Activated CD4-positive, alpha-beta T cell treated with anti-CD3 and anti-CD28 coated beads, Interleukin-2, Interleukin-6, amounts not matched to agents 100 ng/mL and 50 ng/mL, durations not matched to agents 16 hours and 8 hours (primary cell): ENCODE data around the gene CHN1.

Experiments
- DNase-seq: peaks from one replicate; pipeline ENCODE4 v3.0.0-alpha.2; 2020

Gene CHN1

DNA sequence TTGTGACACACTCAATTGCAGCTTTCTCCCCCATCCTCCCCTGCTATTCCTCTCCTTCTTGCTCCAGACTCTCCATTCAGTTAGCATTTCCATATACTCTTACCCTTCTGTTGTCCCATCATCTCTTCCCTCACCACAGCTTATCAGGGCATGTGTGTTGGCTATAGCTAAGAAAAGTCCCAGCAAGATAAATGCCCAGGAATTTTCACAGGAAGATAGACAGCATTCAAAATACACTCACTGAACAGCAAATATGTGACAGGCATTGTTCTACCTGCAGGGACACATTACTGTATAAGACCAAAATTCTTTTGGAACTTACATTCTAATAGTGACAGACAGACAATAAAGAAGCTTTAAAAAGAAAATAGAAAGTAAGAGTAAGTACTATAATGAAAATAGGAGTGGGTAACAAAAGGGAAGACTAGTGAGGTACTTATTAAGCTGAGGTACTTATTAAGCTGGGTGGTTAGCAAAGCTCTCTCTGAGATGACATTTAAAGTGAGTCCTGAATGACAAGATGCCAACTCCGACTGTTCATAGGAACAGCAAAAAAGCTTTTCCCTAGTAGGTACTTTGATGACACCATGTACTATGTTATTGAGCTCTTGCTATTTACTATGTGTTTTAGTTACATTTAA, 86.2 kb downstream of the CHN1 start:
- no peak for DNase-seq

DNA sequence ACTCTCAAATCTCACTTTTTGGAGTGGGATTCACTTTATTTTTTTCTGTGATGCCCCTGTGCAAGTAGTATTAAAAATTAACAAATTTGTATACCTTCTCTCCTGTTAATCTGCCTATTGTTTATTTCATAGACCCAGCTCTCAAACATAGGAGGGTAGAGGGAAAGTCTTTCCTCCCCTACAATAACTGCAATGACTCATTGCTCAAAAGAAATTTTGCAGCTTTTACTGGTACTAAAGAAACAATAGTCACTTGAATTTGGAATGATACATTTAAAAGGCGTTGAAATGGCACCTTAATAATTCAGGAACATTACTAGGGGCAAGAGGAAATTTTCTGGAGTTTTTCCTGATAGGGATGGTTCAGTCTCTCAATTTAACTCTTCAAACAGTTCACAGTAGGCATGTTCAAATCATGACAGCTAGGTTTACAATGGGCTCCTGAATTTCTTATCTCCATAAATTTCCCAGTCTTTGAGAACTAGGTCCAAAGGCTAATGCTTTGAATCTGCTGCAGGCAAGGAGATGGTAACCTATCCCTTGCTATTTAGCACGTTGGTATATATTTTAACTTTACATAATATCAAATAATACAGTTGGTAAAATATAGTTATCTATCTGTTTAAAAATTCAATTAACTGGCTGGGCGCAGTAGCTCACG, 88.8 kb downstream of the CHN1 start:
- no peak for DNase-seq

DNA sequence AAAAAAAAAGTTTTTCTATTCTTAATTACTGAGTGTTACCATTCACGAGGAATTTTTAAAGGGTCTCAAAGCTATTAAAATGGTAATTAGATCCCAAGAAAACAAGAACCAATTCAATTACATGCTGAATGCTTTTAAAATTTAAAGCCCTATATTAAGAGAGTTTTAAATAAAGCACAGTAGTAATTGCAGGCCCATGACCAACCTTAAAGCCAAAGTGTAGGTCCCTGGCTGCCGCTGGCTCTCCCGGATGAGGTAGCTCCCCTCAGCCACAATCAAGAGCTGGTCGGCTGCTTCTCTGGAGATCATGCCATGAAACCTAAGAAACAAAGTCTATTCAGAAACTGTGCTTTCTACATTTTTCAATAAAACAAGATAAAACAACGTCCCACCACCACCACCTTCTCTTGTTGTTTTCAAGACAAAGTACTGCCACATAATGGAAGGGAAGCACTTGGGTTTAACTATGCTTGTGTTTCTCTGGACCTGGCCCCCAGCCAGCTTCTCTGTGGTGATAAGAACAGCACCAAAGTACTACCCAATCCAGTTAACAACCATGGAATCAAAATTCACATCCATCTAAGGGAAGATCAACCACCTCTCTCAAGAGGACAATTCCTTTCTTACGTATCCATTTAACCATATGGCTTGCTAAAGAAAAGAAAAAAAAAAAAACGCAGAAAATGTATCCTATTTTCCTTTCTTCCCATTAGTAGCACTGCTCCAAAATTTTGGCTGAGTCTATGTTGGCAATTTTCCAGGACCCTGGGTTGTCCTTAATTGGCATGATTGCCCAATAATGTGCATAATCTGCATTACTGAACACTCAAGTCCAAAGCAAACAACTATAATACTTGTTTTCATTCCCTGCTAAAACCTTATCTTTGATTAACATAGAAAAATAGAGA, 90.1 kb downstream of the CHN1 start:
- no peak for DNase-seq

DNA sequence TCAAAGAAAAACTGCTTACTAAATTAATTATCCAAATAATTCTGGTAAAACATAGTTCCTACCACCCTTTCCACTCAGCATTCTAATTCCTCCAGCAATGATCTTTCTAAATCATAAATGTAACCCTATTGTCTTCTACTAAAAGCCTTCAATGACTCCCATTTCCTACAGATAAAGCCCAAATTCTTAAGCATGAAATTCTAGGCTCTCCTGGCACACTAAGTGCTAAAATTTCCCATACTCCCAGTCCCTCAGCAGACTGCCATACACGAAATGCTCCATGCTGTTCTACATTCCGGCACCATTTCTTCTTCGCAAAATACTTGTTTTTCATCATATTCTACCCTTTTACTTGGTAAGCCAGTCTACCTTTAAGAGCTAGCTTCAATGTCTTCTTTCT, 96.9 kb downstream of the CHN1 start:
- no peak for DNase-seq

DNA sequence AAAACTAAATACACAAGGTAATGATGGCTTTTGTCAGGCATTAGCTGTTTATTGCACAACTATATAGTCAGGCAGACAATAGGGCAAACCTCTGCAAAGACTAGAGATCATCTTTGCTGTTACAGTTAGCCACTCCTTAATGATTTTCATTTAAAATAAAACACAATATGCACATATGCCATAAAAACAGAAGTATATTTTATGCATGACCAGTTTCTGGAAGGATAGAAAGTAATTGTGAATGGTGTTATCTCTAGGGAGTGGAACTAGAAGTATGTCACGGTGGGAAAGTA, 102.0 kb downstream of the CHN1 start:
- DNase-seq = no peak

DNA sequence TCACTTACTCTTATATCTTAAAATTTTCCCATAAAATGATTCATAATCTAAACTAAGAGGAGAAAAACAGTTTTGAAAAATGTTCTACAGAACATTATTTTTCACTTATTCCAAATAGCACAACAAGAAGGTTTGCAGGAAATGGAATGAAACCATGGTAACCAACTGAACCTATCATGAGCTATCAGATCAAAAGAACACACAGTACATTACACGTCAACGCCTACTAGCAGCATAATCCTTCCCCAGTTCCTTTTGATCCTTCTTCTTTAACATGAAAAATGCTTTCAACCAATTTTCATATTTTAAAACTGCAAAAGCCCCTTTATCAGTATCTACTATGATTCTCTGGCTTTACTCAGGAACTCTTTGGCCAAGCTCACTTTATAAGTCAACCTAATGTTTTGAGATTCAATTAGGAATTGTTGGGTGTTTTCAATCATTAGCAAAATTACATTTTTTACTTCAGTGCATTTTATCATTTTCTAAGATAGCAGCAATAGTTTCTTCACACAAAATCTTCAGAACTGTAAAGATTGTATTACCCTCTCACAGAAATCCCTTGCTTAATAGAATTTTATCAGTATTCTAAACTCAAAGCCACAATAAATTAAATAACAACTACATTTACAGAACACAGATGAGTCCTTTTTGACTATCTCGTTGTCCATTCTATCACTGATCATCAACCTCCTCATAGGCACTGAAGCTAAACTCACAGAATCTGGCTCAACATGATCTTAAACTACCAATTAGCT, 102.5 kb downstream of the CHN1 start:
- DNase-seq = no peak

DNA sequence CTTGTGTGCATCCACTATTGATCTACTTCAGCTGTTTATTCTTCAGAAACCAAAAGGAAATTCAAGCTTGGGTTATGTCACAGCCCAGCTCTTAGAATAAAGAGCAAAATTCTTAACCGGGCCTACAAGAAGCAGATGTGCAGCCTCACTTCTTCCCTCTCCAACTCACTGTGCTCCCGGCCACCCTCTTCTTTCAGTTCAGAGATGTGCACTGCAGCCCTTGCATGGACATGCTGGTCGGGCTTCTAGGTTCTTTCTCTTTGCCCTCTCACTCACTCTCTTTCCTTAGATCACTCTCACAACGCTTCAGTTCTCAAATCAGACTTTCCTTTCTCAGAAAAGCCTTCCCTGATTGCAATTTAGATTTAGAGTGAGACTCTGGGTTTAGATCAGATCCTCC, 104.1 kb downstream of the CHN1 start:
- DNase-seq = peak; percentile 31

DNA sequence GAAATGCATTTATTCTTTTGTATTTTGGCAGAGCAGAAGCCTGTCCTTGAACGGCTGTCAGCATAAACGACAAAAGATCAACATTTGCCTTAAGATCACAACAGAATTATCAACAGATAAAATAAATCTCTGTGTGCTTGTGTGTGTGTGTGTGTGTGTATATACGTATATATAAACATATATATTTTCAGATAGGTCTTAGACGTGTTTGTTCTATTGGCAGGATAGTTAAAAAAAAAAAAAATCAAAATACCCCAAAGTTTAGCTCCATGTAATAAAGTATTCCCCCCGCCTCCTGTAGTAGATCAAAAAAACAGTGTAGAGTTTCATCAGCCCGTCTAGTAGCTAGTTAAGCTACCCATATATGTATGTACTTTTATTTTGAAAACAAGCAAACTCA, 107.9 kb downstream of the CHN1 start:
- DNase-seq = no peak

DNA sequence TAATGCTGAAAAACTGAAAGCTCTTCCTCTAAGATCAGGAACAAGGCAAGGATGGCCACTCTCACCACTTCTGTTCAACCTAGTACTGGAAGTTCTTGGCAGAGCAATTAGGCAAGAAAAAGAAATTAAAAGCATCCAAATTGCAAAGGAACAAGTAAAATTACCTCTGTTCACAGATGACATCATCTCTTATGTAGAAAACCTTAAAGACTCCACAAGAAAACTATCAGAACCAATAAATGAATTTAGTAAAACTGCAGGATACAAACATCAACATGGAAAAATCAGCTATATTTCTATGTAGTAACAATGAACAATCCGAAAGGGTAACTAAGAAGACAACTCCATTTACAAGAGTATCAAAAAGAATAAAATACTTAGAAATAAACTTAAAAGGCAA, 112.2 kb downstream of the CHN1 start:
- DNase-seq = no peak

DNA sequence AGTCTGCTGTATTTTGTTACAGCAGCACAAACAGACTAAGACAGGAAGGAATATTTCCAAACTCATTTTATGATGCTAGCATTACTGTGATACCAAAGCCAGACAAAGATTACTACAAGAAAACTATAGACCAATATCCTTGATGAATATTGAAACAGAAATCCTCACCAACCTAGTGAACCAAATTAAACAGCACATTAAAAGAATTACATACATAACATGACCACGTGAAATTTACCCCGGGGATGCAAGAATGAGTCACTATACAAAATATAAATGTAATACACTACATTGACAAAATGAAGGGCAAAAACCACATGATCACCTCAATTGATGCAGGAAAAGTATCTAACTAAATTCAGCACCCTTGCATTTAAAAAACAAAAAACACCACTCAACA, 112.6 kb downstream of the CHN1 start:
- DNase-seq = no peak

DNA sequence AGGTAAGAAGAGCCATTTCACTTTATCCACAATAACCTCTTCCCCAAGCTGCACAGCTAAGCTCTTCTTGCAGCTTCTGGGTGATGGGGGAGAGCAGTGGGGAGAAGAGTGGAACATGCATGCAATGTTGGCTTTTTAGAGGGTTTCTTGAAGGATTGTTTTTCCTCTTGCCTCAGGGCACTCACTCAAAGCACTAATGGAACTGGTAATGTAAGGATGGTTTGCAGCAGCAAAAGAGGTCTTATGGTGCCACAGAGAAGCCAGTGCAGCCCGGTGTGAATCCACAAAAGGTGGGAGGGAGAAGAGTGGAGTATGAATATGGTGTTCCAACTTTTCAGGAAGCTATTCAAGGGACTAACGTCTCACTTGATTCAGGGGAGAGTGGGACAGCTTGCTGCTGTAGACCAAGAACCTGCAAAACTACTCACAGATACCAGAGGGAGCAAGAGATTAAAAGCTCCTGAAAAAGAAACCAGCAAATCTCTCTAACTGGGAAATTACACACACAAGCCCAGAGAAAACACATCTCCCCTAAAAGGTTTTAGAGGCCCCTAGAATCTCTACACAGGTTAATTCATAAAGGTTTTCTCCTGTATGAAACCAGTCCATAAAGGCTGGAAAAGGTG, 116.4 kb downstream of the CHN1 start:
- DNase-seq = no peak

DNA sequence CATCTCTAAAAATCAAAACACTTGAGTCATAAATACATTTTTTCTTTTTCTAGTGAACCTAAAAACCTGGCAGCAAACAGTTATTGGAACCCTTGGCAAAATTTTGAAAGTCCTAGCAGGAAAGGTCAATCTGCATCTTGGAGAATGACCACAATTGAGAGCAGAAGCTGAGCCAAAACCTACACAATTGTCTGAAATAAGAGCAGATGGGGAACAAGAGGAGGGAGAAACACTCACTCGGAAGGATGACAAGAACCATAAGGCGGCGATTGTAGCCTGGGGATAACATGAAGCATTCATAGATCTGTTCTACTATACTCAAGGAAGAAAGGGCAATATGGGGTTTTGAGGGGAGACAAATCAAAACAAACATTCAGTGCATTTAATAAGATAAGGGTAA, 117.0 kb downstream of the CHN1 start:
- DNase-seq = no peak

DNA sequence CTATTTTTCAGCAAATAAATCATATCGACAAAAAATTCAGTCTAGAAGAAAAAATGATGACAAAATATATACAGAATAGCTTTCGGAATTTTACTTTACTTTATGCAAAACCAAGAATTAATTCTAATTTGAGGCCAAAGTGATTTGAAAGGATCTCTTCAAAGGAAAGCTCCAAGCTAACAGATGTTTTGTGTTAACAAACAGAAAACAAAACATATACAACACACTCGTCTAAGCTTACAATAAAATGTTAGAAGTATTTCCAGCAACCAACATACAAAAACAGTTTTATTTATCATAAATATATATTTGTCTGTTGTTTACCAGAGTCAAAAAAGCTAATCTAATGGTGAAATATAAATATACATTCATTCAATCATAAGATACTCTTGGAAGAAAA, 122.8 kb downstream of the CHN1 start:
- no peak for DNase-seq

DNA sequence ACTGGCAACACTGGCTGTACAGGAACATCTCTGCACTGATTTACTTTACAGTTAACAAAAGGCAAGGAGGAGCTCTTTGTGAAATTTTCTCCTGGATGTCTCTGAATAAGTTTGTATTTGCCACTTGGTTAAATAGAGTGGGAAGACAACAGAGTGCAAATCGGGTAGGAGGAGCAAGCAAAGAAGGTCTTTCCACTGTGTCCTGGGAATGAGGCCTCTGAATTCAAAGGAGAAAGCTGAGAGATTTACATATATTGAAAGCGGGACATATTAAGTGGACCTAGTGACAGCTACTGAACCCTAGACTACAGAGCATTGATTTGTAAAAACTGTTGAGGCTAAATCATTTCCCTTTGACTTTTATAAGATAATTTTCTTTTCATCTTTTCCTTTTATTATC, 123.5 kb downstream of the CHN1 start:
- DNase-seq = no peak

DNA sequence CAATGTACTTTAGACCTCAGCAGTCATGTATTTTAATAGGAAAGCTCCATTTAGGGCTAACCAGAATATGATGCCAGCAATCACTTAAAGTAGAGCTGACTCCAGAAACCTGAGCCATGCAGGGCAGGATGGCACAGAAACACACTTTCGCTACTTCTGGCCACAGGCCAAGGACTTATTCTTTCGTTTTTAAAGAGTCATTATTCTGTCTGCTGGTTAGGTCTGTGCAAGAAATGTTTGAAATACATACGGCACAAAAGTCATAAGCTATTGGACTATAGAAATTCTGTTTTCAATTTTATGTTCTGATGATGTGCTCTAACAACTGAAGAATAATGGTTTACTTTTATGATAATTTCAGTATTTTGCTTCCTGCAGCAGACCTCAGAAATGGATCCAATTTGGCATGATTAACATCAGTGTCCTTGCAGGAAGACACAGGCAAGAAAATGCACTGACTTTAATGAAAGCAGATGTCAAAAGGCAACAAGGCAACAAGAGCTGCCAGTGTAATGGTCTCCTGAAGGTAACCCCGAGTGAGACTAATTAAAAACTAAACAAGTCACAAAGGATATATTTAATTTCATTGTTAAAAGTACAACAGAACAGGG, 126.5 kb downstream of the CHN1 start:
- DNase-seq = no peak

DNA sequence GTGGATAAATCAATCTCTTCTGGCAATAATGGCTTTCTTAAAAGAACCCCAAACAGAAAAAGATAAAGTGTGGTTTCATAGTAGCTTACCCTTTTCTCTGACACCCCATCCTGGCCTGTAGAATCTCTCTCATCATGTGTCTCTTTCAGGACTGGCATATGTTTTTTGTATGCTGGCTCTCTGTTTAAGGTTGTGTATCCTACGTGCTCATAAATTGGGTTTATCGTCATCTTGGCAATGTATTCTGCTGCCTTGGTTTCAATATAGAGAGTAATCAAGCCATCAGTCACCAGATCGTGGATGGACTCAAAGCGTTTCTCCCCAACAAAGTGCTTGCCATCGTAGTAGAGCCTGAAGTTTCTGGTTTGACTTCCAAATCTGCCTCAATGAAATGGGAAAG, 127.4 kb downstream of the CHN1 start:
- no peak for DNase-seq

DNA sequence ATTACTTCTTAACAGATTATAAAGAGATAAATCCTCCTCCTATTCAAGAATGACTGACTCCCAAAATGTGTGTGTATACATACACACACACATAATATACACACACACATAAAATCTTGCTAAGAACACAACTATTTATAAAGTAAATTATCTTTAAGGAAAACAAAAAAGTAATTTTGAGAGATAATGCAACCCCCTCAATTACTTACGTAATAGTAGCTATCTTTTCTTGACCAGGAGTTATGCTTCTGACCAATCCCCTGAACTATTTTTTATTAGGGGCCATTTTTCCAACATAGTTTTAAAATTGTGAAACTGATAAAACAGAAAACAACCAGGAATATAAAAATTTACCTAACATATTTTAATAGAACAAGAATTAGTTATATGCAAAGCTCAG, 127.9 kb downstream of the CHN1 start:
- DNase-seq = no peak

DNA sequence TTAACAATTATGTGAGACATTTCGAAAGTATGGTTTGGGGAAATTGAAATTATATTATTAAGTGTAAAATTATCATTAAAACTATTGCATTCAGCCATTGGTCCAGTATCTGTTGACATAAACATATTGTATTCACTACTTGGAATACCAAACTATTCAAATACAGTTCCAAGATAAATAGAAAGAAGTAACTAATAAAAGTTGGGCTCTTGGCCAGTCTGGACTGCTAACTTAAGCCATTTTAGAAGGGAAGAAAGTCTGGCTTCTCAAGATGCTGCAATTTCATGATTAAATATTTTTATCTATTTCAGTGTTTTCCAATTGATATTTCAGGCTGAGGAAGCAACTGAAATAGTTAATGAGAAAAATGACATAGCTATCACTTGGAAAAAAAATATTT, 131.1 kb downstream of the CHN1 start:
- DNase-seq = no peak

DNA sequence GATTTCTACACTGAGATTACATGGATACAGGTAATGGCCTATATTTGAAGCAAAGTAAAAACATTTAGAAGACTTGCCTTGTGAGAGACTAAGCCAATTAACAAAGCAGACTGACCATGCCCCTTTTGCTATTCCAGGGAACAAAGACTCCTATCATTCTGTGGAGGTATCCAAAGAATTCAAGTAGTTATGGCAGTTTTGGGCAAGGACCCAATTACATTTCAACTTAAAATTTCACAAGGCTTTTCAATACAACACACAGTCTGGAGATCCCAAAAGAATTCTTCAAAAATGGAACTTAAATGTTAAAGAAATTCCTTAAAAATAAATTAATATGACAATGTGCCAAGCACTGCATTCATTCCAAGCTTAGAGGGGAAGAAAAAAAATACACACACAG, 131.7 kb downstream of the CHN1 start:
- no peak for DNase-seq

DNA sequence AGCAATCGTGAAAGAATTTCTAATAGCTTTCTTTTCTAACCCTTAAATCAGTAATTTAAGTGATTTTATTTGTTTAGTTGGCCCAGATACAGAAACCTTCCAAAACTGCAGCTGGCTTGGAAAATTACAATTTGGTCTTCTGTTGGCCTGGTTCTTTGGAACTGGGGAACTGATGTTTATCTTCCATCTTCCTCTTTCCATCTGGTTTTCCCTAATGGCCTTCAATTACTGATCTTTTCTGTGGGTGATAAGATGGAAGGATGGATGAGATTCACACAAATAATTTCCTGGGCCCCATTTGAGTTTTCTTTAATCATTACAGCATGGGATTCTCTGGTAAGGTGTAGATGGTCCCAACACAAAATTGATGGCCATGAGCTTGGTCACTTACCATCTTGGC, 134.4 kb downstream of the CHN1 start:
- no peak for DNase-seq

DNA sequence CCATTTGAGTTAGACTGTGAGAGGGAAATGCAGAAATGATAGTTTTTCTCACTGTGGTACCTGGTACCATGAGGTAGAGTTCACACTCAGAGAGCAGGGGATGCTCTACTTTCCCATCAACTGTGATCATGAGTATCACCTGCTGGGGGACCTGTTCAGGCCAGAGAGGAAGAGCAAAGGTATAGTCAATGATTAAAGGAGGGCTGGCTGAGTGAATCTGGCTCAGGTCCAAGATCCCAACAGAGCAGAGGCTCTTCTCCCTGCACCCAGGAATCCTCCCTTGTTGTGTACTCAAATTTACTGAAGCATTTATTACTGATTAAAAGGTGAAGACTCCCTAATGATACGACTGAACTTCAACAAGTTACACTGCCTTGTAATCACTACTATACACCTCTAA, 136.3 kb downstream of the CHN1 start:
- no peak for DNase-seq

DNA sequence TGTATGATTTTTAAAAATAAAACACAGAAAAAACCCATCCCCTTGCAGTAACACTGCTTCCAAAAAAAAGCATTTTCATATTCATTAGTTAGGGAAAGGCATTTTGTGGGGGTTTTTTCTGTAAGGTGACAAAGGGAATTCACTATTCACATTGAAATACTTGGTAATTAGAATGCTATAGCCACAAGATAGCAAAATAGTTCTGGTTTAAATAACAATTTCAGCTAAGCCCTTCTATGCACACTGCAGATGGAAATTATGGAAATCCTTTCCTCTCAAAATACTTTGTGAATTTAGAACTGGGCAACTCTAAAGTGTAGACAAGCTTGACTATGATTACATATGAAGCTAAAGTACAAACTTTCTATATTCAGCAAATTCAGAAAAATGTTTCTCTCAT, 138.8 kb downstream of the CHN1 start:
- no peak for DNase-seq

DNA sequence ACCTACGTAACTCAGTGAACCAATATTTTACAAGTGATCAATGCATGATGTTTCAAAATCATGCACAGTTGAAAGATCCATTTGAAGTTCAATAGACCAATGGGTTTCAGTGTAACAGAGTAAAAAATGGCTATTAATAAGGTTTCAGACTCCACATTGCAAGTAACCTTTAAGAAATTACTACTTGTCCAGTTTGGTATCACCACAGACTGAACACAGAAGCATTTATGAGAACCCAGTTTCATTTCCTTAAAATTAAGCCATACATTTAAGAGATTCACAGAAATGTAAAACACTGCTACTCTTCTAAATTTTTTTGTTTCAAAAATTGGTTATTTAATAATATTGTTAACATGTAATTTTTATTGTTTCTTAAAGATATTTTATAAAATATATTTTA, 142.0 kb downstream of the CHN1 start:
- no peak for DNase-seq
